HFFc6 (cell line): ENCODE measurements around the gene KDELR3. TPM values are rescaled to one million over a fixed set of nuclear protein-coding genes. Genes with fewer than 3 reads are reported as not detected.

Experiments used
- DNase-seq: peaks from one replicate; pipeline ENCODE4 v3.0.0-alpha.2; 2018
- H3K27ac Mint-ChIP-seq: 2 replicates; pipeline ENCODE4 v1.8.0; 2020; ENCODE audit warnings: mild to moderate bottlenecking, mixed read lengths
- H3K27me3 Mint-ChIP-seq: 2 replicates; pipeline ENCODE4 v1.8.0; 2021; ENCODE audit warnings: mild to moderate bottlenecking, moderate library complexity, mixed read lengths; ENCODE audit not compliant: insufficient read depth
- H3K36me3 Mint-ChIP-seq: 2 replicates; pipeline ENCODE4 v1.8.0; 2021; ENCODE audit warnings: low read depth, mixed read lengths
- H3K4me1 Mint-ChIP-seq: 2 replicates; pipeline ENCODE4 v1.8.0; 2020; ENCODE audit warnings: low read depth, mixed read lengths
- H3K4me3 Mint-ChIP-seq: 2 replicates; pipeline ENCODE4 v1.8.0; 2020; ENCODE audit warnings: mild to moderate bottlenecking, moderate library complexity, mixed read lengths
- H3K9me3 Mint-ChIP-seq: 2 replicates; pipeline ENCODE4 v1.8.0; 2020; ENCODE audit warnings: mild to moderate bottlenecking, mixed read lengths
- CTCF ChIP-seq: fragments of 200-600 bp; sonication (generic); IDR thresholded peaks from 2 replicates; pipeline ENCODE4 v1.5.0; 2021; ENCODE audit warnings: antibody characterized with exemption, mild to moderate bottlenecking
- total RNA-seq, 6 experiments: library from RNA; stranded (reverse); fragmentation: NEBNext Ultra II Directional; extraction: Animal tissue kit (Norgen Biotek cat#: 25700); gene quantifications; 2 replicates in 1 of 6; 3 replicates in 5 of 6; pipeline ENCODE4 v1.2.3, GENCODE V29; 2021

The KDELR3 gene
- total RNA-seq, 6 experiments from 2014 or later, result 138 to 187 (median 172) TPM

DNA sequence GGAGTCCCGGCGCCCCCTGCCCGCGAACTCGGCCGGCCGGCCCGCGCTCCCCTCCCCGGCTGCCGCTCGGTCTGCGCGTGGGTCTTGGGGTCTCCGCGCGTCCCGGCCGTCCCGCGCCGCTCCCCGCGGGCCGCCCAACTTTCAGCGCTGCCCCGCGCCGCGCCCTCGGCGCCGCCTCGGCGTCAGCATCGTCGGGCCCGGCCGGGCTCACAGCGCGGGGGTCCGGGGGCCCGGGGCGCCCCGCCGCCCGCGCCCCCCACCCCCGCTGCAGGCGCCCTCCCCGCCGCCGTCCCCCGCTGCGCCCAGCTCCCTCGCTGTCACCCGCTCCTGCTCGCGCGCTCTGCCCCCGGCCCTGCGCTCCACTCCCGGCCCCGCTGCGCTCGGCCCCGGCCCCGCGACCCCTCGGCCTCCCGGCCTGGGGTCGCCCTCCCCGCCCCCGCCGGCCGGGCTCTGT, 12.8 kb upstream of the KDELR3 start, which contains the start of gene KCNJ4:
KCNJ4 (minus strand) TSS at position 124 of the 454 bp plus-strand sequence. CDS start 27,067 bp downstream, outside the sequence.
- Mint-ChIP-seq H3K4me3 (no peak within 1 kb of the TSS), H3K9me3 (no peaks in the 10 kb centered on the region), H3K36me3 (no peaks in the 10 kb centered on the region), H3K27ac (no peak within 1 kb of the TSS), H3K27me3 (peaks cover 69% of the 10 kb centered on the region), H3K4me1 (no peaks in the 10 kb centered on the region; the same call in 1 of the 2 replicates)
- no peak for DNase-seq
- TF ChIP-seq CTCF, result no peak

DNA sequence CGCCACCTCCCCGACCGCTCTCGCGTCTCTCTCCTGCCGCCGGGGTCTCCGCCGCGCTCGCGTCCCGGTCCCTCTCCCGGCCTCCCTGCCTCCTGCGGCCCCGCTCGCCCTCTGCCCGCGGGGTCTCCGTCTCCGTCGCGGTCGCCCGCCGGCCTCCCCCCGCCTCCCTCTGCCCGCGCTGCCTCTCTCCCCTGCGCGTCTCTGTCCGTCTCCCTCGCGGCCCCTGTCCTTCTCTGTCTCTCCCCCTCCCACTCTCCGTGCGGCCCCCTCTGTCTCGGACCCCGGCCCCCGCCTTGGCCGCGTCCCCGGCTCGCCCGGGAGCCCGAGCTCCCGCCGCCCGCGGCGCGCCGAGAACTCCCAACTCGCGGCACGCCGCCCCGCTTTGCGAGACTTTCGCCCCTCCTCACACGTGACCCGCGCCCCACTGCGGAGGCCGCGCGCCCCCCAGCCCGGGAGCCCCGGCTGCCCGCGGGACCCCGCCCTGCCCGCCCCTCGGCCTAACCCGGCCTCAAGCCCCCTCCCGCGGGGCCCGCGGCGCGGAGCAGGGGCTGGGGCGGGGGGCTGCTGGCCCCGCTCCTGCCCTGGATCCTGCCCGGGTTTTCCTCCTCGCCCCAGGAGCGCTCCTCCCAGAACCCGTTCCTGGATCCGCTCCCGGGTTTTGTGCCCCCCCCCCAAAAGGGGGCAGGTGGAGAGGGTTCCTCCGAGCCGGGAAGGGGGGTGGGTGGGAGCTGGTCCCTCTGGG, 12.2 kb upstream of the KDELR3 start:
- TF ChIP-seq CTCF, result no peak
- H3K9me3 Mint-ChIP-seq, result no peaks in the 10 kb centered on the region
- no peaks in the 10 kb centered on the region for H3K36me3 Mint-ChIP-seq
- DNase-seq, result no peak
- no peaks in the 10 kb centered on the region for H3K4me1 Mint-ChIP-seq
- H3K27ac Mint-ChIP-seq, result no peak overlapping the region
- H3K27me3 Mint-ChIP-seq, result peaks cover 67% of the 10 kb centered on the region
- no peak overlapping the region for H3K4me3 Mint-ChIP-seq

DNA sequence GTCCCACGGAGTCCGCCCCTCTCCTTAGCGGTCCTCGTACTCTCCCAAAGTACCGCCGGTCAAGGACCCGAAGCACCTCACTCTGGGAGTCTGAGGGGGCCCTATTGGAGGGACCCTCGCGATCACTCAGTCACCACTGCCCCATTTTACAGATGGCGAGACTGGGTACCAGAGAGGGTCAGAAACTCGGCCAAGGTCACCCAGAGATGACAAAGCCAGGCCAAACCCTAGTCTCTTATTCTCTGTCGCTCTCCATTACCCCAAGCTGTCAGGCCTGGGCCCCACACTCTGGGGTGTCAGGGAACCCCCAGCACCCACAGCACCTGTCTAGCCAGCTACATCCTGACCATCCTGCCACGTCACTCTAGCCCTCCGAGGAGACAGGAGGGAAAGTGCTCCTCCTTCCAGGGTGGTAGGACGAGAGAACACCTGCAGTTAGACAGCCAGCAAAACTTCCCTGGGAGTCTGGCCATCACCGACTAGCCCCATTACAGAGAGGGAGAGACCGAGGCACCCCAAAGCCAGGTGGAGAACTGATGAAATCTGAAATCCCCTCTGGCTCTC, 11.5 kb upstream of the KDELR3 start:
- TF ChIP-seq CTCF, result no peak
- Mint-ChIP-seq H3K36me3 (no peaks in the 10 kb centered on the region), H3K27me3 (peaks cover 63% of the 10 kb centered on the region), H3K4me1 (peaks cover under 1% of the 10 kb centered on the region; the same call in 1 of the 2 replicates), H3K4me3 (no peak overlapping the region), H3K27ac (no peak overlapping the region), H3K9me3 (no peaks in the 10 kb centered on the region)
- no peak for DNase-seq

- DNase-seq, result no peak
- Mint-ChIP-seq H3K27me3 (peaks cover 64% of the 10 kb centered on the region), H3K27ac (no peak overlapping the region), H3K4me3 (no peak overlapping the region), H3K4me1 (peaks cover 5% of the 10 kb centered on the region; the same call in 1 of the 2 replicates), H3K36me3 (no peaks in the 10 kb centered on the region), H3K9me3 (no peaks in the 10 kb centered on the region)
- TF ChIP-seq CTCF, result no peak
Observed at GRCh38 chr22:38456841-38457699, 10.8 kb upstream of the KDELR3 start.

DNA sequence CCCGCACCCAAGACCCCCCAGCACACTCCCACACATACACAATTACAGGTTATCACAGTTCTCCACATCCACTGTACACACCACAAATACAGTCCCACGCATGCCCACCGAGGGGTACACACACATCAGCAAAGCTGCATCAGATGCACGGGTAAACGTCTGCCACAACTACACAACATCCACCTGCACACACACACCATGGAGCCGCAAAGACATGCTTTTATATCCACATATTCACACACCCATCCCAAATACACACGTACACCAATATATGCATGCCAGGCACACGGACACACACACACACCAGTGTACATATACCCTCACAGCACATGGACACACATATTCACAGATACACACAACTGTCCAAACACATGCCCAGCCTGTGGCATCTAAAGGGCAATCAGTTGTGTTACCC, 7.5 kb upstream of the KDELR3 start:
- no peaks in the 10 kb centered on the region for H3K36me3 Mint-ChIP-seq
- H3K4me1 Mint-ChIP-seq, result peaks cover 5% of the 10 kb centered on the region; the same call in 1 of the 2 replicates
- H3K9me3 Mint-ChIP-seq, result no peaks in the 10 kb centered on the region
- H3K27ac Mint-ChIP-seq, result no peak overlapping the region
- H3K27me3 Mint-ChIP-seq, result peaks cover 47% of the 10 kb centered on the region
- no peak overlapping the region for H3K4me3 Mint-ChIP-seq
- DNase-seq, result no peak
- no peak for TF ChIP-seq CTCF
